GM23338 (cell line): ENCODE results near the gene ZBTB42. TPM values are rescaled to one million over a fixed set of nuclear protein-coding genes. Genes with fewer than 3 reads are reported as not detected.

Source experiments
- ATAC-seq: fragments of 200-7000 bp; cut with Tn5 transposase; 3 replicates; pipeline ENCODE4 v1.9.1; 2020
- DNase-seq: peaks from one replicate; pipeline ENCODE4 v3.0.0-alpha.2; 2015; ENCODE audit warnings: low spot score
- H2AFZ ChIP-seq: fragments of 200-600 bp; sonication (generic); 2 replicates; pipeline ENCODE4 v1.8.0; 2016; ENCODE audit warnings: antibody characterized with exemption, mild to moderate bottlenecking, moderate library complexity
- H3F3A ChIP-seq: fragments of 200-600 bp; sonication (generic); replicated peaks from 2 replicates; pipeline ENCODE4 v1.8.0; 2017; ENCODE audit warnings: antibody characterized with exemption, mixed run types, low read depth
- H3K27ac ChIP-seq: fragments of 200-600 bp; sonication (generic); 2 replicates; pipeline ENCODE4 v1.6.1; 2016; ENCODE audit warnings: low read depth
- H3K27me3 ChIP-seq: fragments of 200-600 bp; sonication (generic); 2 replicates; pipeline ENCODE4 v1.8.0; 2016; ENCODE audit warnings: mild to moderate bottlenecking, mixed run types, moderate library complexity; ENCODE audit not compliant: insufficient read depth
- H3K36me3 ChIP-seq: fragments of 200-600 bp; sonication (generic); 2 replicates; pipeline ENCODE4 v1.8.0; 2016; ENCODE audit warnings: mild to moderate bottlenecking; ENCODE audit not compliant: insufficient read depth
- H3K4me1 ChIP-seq: fragments of 200-600 bp; sonication (generic); 2 replicates; pipeline ENCODE4 v1.8.0; 2016; ENCODE audit warnings: mild to moderate bottlenecking, moderate library complexity; ENCODE audit not compliant: insufficient read depth
- H3K4me2 ChIP-seq: fragments of 200-600 bp; sonication (generic); 2 replicates; pipeline ENCODE4 v1.7.1; 2017; ENCODE audit warnings: mixed run types
- H3K4me3 ChIP-seq: fragments of 200-600 bp; sonication (generic); 2 replicates; pipeline ENCODE4 v1.6.1; 2016; ENCODE audit warnings: mixed run types
- H3K79me2 ChIP-seq: fragments of 200-600 bp; sonication (generic); replicated peaks from 2 replicates; pipeline ENCODE4 v1.8.0; 2017; ENCODE audit warnings: mild to moderate bottlenecking; ENCODE audit not compliant: insufficient read depth
- H3K9me2 ChIP-seq: fragments of 200-600 bp; sonication (generic); 2 replicates; pipeline ENCODE4 v1.8.0; 2017; ENCODE audit not compliant: insufficient read depth
- H4K20me1 ChIP-seq: fragments of 200-600 bp; sonication (generic); replicated peaks from 2 replicates; pipeline ENCODE4 v1.8.0; 2017; ENCODE audit warnings: mild to moderate bottlenecking; ENCODE audit not compliant: insufficient read depth
- H3K27ac Mint-ChIP-seq: 2 replicates; pipeline ENCODE4 v1.8.0; 2020; ENCODE audit warnings: inconsistent platforms, mild to moderate bottlenecking, moderate library complexity, mixed read lengths
- H3K27me3 Mint-ChIP-seq: 3 replicates; pipeline ENCODE4 v1.8.0; 2022; ENCODE audit warnings: low read depth, mild to moderate bottlenecking, moderate library complexity, mixed read lengths, inconsistent platforms; ENCODE audit not compliant: insufficient read depth, poor library complexity
- H3K36me3 Mint-ChIP-seq: 3 replicates; pipeline ENCODE4 v1.8.0; 2021; ENCODE audit warnings: low read depth, mild to moderate bottlenecking, inconsistent platforms, moderate library complexity, mixed read lengths
- H3K4me1 Mint-ChIP-seq: 3 replicates; pipeline ENCODE4 v1.8.0; 2020; ENCODE audit warnings: mild to moderate bottlenecking, inconsistent platforms, mixed read lengths
- H3K4me3 Mint-ChIP-seq: 3 replicates; pipeline ENCODE4 v1.8.0; 2021; ENCODE audit warnings: moderate library complexity, mild to moderate bottlenecking, inconsistent platforms, mixed read lengths
- H3K9me3 Mint-ChIP-seq: 3 replicates; pipeline ENCODE4 v1.8.0; 2020; ENCODE audit warnings: moderate library complexity, mild to moderate bottlenecking, inconsistent platforms, mixed read lengths
- CREB1 ChIP-seq: fragments of 250-450 bp; sonication (Bioruptor Pico); IDR thresholded peaks from 2 replicates; pipeline ENCODE4 v1.5.0; 2020; ENCODE audit warnings: low read depth, mild to moderate bottlenecking, moderate library complexity
- EZH2 ChIP-seq: fragments of 200-600 bp; sonication (generic); IDR thresholded peaks from one replicate; pipeline ENCODE4 v1.8.0; 2017; ENCODE audit warnings: antibody characterized with exemption, mild to moderate bottlenecking, low read depth; ENCODE audit not compliant: unreplicated experiment
- JUNB ChIP-seq: IDR thresholded peaks from one replicate; pipeline ENCODE4 v1.6.1; 2016; ENCODE audit warnings: antibody characterized with exemption; ENCODE audit not compliant: unreplicated experiment
- NANOG ChIP-seq: IDR thresholded peaks from 2 replicates; pipeline ENCODE4 v1.6.1; 2016; ENCODE audit warnings: antibody characterized with exemption, borderline replicate concordance
- POLR2AphosphoS5 ChIP-seq: IDR thresholded peaks from 2 replicates; pipeline ENCODE4 v1.6.1; 2016; ENCODE audit warnings: antibody characterized with exemption, low read depth
- STAT1 ChIP-seq: IDR thresholded peaks from one replicate; pipeline ENCODE4 v1.6.1; 2016; ENCODE audit warnings: antibody characterized with exemption; ENCODE audit not compliant: unreplicated experiment
- ZNF114 ChIP-seq: fragments of 250-450 bp; sonication (Bioruptor Pico); IDR thresholded peaks from 2 replicates; pipeline ENCODE4 v1.5.0; 2020; ENCODE audit warnings: mild to moderate bottlenecking, moderate library complexity
- ZNF331 ChIP-seq: fragments of 250-450 bp; sonication (Bioruptor Pico); IDR thresholded peaks from 2 replicates; pipeline ENCODE4 v1.5.0; 2020; ENCODE audit warnings: low read depth, mild to moderate bottlenecking, moderate library complexity
- polyA plus RNA-seq: library from polyadenylated mRNA; unstranded; fragments of >200 nt; fragmentation: Nextera tagmentation; extraction: Ambion mirVana; gene quantifications from 2 replicates; pipeline ENCODE4 v1.2.1, GENCODE V29; 2016
- total RNA-seq: library from RNA; depleted of rRNA; stranded (reverse); fragments of >200 nt; shearing (Covaris generic); gene quantifications from 2 replicates; pipeline ENCODE4 v1.2.3, GENCODE V29; 2014
- TF ChIP-seq, protein P1 (sequence below): IDR thresholded peaks from 2 replicates; pipeline ENCODE4 v1.6.1; 2016; ENCODE audit warnings: antibody characterized with exemption
- TF ChIP-seq, protein P2 (sequence below): IDR thresholded peaks from one replicate; pipeline ENCODE4 v1.6.1; 2018; ENCODE audit warnings: antibody characterized with exemption; ENCODE audit not compliant: unreplicated experiment
- TF ChIP-seq, protein P3 (sequence below): fragments of 250-450 bp; sonication (Bioruptor Pico); IDR thresholded peaks from 2 replicates; pipeline ENCODE4 v1.5.0; 2020; ENCODE audit warnings: mild to moderate bottlenecking, moderate library complexity

ZBTB42 gene
- total and polyA plus RNA-seq, 2 experiments from 2014 or later, result 0.70 to 4.4 TPM

DNA sequence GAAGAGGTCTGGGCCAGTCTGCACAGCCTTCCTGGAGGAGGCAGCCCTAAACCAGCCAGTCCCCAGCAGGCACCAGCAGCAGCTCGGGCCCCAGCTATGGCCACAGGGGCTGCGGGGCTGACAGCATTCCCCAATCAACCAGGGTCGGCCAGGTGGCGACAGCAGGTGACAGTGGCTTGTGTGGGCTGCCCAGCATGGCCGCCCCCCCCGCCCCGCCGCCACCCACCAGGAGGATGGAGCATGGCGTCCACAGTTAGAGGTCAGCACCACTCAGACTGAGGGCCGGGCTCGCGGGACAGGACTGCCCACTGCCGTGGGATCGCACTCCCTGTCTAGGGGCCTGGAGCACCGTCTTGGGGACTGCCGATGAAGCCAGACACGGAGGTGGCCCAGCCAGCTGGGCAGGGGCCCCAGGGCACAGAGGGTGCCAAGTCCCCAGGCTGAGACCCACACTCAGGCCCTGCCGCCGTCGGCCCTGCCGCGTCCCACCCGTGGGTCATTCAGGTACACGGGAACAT lies 20.3 kb upstream of the ZBTB42 start (continued):
- TF ChIP-seq, protein P1, sequence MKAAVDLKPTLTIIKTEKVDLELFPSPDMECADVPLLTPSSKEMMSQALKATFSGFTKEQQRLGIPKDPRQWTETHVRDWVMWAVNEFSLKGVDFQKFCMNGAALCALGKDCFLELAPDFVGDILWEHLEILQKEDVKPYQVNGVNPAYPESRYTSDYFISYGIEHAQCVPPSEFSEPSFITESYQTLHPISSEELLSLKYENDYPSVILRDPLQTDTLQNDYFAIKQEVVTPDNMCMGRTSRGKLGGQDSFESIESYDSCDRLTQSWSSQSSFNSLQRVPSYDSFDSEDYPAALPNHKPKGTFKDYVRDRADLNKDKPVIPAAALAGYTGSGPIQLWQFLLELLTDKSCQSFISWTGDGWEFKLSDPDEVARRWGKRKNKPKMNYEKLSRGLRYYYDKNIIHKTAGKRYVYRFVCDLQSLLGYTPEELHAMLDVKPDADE, result no peak
- no peak for TF ChIP-seq NANOG

DNA sequence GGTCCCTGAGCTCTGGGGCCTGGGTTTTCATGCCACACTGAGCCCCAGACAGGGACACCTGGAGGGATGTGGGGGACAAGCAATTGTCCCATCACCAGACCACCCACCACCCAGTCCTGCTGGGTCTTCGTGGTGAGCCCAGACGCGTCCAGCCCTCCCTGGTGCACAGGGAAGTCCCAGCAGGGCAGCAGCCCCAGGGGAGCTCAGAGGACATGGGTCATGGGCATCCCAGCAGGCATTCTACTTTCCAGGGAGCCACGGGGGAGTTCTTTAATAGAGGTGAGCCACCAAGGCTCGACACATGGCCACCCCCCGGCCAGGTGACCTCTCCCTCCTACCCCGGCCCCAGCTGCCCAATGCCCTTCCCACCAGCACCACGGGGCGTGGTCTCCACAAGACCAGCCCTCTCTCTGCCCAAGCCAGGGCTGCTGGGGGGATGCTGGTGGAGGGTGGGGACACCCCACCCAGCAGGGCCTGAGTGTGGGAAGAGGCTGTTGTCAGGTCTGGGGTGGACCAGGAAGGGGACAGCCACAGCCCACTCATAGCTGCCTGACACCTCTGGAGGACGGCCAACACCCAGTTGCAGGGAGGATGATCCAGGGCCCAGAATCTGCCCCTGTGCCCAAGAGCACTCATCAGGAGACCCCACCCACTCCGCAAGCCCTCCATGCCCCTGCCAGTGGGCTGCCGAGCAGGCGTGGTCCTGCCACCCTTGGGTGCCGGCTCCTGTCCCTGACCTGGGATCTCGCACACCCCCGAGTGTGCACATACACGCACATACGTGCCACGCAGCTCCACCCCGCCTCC lies 19.4 kb upstream of the ZBTB42 start:
- Mint-ChIP-seq H3K36me3 (no peaks in the 10 kb centered on the region), H3K27me3 (peaks cover 5% of the 10 kb centered on the region), H3K9me3 (no peaks in the 10 kb centered on the region), H3K4me3 (no peak overlapping the region), H3K4me1 (no peaks in the 10 kb centered on the region), H3K27ac (no peak overlapping the region)
- ATAC-seq, result no peak
- Histone ChIP-seq H3K27me3 (no peaks in the 10 kb centered on the region), H3K79me2 (no peaks in the 10 kb centered on the region), H3K4me2 (no peak overlapping the region), H3K4me3 (no peak overlapping the region), H4K20me1 (no peaks in the 10 kb centered on the region), H3K4me1 (no peaks in the 10 kb centered on the region), H3K36me3 (no peaks in the 10 kb centered on the region), H3F3A (no peaks in the 10 kb centered on the region), H3K9me2 (no peaks in the 10 kb centered on the region), H2AFZ (no peak overlapping the region), H3K27ac (no peak overlapping the region)
- DNase-seq, result no peak
- TF ChIP-seq, protein P2, sequence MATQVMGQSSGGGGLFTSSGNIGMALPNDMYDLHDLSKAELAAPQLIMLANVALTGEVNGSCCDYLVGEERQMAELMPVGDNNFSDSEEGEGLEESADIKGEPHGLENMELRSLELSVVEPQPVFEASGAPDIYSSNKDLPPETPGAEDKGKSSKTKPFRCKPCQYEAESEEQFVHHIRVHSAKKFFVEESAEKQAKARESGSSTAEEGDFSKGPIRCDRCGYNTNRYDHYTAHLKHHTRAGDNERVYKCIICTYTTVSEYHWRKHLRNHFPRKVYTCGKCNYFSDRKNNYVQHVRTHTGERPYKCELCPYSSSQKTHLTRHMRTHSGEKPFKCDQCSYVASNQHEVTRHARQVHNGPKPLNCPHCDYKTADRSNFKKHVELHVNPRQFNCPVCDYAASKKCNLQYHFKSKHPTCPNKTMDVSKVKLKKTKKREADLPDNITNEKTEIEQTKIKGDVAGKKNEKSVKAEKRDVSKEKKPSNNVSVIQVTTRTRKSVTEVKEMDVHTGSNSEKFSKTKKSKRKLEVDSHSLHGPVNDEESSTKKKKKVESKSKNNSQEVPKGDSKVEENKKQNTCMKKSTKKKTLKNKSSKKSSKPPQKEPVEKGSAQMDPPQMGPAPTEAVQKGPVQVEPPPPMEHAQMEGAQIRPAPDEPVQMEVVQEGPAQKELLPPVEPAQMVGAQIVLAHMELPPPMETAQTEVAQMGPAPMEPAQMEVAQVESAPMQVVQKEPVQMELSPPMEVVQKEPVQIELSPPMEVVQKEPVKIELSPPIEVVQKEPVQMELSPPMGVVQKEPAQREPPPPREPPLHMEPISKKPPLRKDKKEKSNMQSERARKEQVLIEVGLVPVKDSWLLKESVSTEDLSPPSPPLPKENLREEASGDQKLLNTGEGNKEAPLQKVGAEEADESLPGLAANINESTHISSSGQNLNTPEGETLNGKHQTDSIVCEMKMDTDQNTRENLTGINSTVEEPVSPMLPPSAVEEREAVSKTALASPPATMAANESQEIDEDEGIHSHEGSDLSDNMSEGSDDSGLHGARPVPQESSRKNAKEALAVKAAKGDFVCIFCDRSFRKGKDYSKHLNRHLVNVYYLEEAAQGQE, result no peak
- TF ChIP-seq EZH2 (no peak), JUNB (no peak), ZNF331 (no peak), NANOG (no peak), STAT1 (no peak), CREB1 (CRISPR knock-in tag) (no peak), POLR2AphosphoS5 (no peak), ZNF114 (CRISPR knock-in tag) (no peak)
- TF ChIP-seq, protein P3, sequence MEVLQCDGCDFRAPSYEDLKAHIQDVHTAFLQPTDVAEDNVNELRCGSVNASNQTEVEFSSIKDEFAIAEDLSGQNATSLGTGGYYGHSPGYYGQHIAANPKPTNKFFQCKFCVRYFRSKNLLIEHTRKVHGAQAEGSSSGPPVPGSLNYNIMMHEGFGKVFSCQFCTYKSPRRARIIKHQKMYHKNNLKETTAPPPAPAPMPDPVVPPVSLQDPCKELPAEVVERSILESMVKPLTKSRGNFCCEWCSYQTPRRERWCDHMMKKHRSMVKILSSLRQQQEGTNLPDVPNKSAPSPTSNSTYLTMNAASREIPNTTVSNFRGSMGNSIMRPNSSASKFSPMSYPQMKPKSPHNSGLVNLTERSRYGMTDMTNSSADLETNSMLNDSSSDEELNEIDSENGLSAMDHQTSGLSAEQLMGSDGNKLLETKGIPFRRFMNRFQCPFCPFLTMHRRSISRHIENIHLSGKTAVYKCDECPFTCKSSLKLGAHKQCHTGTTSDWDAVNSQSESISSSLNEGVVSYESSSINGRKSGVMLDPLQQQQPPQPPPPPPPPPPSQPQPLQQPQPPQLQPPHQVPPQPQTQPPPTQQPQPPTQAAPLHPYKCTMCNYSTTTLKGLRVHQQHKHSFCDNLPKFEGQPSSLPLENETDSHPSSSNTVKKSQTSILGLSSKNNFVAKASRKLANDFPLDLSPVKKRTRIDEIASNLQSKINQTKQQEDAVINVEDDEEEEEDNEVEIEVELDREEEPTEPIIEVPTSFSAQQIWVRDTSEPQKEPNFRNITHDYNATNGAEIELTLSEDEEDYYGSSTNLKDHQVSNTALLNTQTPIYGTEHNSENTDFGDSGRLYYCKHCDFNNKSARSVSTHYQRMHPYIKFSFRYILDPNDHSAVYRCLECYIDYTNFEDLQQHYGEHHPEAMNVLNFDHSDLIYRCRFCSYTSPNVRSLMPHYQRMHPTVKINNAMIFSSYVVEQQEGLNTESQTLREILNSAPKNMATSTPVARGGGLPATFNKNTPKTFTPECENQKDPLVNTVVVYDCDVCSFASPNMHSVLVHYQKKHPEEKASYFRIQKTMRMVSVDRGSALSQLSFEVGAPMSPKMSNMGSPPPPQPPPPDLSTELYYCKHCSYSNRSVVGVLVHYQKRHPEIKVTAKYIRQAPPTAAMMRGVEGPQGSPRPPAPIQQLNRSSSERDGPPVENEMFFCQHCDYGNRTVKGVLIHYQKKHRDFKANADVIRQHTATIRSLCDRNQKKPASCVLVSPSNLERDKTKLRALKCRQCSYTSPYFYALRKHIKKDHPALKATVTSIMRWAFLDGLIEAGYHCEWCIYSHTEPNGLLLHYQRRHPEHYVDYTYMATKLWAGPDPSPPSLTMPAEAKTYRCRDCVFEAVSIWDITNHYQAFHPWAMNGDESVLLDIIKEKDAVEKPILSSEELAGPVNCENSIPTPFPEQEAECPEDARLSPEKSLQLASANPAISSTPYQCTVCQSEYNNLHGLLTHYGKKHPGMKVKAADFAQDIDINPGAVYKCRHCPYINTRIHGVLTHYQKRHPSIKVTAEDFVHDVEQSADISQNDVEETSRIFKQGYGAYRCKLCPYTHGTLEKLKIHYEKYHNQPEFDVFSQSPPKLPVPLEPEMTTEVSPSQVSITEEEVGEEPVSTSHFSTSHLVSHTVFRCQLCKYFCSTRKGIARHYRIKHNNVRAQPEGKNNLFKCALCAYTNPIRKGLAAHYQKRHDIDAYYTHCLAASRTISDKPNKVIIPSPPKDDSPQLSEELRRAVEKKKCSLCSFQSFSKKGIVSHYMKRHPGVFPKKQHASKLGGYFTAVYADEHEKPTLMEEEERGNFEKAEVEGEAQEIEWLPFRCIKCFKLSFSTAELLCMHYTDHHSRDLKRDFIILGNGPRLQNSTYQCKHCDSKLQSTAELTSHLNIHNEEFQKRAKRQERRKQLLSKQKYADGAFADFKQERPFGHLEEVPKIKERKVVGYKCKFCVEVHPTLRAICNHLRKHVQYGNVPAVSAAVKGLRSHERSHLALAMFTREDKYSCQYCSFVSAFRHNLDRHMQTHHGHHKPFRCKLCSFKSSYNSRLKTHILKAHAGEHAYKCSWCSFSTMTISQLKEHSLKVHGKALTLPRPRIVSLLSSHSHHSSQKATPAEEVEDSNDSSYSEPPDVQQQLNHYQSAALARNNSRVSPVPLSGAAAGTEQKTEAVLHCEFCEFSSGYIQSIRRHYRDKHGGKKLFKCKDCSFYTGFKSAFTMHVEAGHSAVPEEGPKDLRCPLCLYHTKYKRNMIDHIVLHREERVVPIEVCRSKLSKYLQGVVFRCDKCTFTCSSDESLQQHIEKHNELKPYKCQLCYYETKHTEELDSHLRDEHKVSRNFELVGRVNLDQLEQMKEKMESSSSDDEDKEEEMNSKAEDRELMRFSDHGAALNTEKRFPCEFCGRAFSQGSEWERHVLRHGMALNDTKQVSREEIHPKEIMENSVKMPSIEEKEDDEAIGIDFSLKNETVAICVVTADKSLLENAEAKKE (CRISPR knock-in tag), result no peak
- TF ChIP-seq, protein P1, result no peak
